IPS-NIHi11 (cell line): ENCODE results near the gene TAS1R3.

Source experiments
- DNase-seq: peaks from one replicate; pipeline ENCODE4 v3.0.0; 2012; ENCODE audit warnings: mixed read lengths, low spot score

TAS1R3 gene

DNA sequence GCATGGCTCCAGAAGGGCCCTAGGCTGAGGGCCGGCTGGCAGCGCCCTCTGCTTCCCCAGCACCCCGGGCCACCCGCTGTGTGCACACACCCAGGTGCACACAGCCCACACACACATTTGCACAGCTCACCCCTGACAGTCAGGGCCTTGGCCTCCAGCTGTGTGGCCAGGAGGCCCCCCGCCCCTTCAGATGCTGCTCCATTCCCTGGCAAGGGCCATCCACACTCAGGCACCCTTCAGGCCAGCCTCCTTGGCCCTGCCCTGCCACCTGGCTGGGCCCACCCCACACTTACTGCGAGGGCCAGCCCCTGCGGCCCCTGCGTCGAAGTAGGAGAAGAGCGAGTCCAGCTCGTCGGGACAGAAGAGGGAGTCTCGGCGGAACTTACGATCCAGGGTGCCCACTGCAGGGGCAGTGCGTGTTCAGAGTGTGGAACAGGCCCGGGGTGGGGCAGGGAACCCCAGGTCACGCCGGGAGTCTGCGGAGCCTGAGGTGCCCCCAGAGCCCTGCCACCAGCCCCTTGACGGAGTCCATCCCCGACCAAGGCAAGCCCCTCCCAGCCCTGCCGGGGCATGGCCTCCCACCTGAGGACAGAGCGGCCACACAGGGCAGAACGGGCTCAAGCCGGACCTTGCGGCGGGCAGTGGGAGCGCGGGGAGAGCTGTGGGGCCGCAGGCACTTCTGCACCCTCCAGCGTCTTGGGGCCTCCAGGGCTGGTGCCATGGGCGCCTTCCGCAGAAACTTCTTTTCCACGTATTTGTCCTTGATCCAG lies 35.7 kb upstream of the TAS1R3 start:
- DNase-seq, result no peak

DNA sequence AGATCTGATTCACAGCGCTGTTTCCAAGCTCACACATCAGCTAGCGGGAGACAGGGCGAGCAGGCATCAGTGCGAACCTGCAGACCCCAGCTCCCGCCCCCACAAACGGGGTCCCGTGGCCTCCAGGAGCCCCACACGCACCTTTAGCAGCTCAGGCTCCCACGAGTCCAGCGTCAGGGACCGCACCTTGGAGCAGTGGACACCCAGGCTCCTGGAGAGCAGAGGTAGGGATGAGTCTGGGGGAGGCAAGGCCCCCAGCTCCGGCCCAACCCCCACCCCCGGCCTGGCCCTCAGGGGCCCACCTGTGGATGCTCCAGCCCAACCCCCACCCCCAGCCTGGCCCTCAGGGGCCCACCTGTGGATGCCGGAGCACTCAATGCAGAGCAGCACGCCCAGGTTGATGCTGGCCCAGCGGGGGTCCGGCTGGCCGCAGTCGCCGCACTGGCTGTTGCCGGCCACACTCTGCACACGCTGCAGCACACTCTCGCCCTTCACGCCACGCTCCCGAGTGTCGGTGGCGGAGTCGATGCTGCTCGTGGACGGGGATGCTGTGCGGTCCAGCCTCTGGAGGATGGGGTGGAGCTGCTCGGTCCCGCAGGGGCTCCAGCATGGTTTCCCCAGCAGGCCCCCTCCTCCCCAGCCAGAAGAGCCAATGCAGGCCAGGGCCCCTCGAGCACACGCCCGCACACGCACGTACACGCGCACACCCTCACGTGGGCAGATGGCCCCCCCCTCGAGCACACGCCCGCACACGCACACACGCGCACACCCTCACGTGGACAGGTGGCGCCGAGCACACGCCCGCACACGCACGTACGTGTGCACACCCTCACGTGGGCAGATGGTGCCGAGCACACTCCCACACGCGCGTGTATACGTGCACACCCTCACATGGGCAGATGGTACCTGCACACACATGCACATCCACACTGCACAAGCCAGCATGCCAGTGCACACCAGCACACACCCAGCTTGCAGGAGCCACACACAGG lies 34.7 kb upstream of the TAS1R3 start:
- no peak for DNase-seq

DNA sequence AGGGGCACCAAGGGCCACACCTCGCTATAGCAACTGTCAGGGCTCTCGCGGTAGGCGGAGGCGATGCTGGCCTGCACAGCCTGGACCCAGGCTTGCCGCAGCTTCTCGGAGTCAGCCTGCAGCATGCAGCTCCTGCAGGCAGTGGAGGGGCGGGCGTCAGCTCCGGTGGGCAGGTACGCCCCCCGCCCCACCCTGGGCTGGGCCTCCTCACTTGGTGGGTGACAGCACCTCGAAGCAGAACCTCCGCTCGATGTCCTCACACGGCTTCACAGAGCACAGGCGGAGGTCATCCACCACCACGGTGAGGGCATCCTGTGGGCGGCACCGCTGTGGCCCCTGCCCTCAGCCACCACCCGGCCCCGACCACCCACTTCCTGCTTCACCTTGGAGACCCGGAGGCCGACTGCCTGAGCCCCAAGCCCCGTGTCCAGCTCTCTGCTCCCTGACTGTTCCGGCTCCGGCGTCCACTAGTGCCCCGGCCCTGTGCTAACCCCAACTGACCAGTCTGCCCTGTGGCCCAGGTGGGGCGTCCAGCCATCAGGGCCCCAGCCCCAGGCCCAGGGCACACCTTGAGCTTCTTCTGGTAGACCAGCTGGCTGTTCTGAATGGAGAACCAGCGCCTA lies 33.2 kb upstream of the TAS1R3 start:
- DNase-seq, result no peak

DNA sequence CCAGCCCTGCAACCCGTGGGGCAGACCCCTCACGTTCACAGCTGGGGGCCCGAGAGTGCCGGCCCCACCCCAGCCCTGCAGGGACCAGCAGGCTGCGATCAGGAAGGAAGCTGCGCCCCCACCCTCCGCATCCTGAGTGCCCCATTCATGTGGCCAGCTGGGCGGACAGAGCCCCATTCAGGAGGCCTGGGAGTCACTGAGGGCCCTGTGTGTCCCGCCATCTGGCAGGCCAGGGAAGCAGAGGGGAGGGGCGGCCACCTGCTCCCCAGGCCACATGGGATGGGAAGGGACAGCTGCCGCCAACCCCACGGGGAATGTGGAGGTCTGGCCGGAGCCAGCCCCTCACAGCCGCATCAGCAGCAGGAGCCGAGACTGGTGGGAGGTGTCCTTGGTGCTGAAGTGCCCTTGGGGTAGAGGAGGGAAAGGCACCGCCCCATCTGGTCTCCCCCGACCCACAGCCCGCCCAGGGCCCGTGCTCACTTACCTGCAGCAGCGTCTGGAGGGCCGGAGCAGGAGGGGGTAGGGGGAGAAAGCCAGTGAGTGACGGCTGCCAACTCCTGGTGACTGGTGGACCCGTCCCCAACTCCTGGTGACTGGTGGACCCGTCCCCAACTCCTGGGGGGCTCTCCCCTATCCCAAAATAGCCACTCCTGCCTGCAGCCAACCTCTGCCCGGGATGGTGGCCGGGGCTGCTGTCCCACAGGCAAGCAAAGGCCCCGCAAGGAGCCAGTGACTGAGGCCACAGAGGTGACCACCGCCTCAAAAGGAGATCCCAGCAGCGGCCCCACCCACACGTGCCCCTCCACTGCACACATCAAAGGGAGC lies 32.0 kb upstream of the TAS1R3 start:
- DNase-seq, result peak; percentile 85

DNA sequence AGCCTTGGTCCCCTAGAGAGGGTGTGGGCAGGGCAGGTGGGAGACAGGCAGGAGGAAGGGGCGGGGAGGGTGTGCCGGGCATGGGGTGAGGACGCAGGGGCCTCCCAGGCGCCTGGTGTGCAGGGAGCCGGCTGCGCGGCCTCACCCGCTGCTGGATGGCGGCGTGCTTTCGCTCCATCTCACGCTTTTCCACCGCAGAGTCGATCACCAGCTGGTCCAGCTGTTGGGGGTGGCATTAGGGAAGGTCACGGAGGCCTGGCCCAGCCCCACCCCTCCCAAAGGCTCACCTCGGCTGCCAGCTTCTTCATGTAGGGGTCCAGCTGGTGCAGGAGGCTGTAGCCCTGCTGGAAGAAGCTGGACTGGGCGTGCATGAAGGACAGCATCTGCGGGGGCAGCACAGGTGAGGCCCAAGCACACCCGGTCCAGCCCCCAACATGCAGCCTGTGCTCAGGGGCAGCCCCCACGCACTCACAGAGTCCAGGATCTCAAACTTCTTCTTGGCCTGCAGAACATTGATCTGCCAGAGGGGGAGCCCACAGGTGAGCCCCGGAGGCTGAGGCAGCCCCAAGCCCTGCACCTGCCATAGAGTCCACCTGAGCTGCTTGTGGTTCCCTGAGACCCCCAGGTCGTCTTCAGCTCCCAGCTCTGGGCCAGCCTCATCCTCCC lies 31.3 kb upstream of the TAS1R3 start:
- DNase-seq, result peak; percentile 44

DNA sequence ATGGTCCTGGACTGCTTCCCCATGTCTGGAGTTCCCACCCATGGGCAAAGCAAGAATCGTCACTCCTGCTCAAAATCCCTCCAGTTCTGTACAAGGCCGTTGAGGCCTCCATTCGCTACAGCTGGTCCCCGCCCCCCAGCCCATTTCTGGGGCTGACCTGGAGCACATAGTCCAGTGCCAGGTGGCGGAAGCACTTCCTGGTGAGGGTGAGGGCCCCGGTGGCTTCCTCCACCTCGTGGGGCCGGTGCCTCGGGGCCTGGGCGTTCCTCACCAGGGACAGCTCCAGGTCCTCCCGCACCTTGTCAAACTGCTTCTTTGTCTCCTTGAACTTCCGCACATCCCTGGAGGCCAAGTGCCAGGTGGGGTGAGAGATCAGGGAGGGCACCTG lies 30.7 kb upstream of the TAS1R3 start:
- no peak for DNase-seq

DNA sequence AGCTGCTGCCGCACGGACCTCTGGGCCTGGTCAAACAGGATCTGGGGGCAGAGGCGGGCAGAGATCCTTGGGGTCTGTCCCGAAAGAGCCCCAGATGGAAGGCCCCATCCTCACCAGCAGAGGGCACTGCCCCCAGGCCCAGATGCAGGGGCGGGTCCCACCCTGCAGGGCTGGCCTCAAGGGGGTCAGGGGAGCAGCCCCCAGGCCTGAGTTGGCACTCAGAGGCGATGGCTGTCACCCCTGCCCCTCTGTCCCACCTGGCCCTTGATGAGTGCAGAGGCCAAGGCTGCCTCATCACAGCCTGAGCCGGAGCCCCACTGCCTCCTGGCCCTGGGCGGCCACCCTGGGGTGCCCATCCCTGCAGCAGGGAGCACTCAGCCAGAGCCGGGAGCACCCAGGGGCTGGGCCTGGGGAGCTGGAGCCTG lies 29.1 kb upstream of the TAS1R3 start:
- DNase-seq, result peak; percentile 51

DNA sequence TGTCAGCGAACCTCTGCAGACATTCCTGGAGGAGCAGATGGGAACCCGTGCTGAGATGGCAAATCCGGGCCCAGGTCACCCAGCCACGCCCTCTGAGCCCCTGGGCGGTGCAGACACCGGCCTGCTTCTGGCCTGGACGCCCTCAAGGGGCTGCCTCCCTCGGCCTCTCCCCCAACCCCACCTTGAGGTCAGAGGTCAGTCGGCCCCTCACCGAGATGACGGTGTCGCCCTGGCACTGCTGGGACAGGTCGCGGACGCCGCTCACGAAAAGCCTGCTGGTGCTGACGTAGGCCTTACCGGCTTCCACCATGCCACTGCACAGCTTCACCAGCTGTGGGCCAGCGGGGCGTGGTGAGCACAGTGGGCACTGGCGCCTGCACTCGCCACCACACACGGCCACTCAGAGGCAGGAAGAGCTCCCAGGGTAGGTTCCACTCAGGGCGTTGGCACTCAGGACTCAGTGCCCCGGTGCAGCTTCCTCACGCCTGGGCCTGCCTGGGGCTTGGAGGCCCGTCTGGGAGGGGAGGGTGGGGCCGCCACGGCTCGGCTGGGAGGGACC lies 28.1 kb upstream of the TAS1R3 start:
- DNase-seq, result no peak

DNA sequence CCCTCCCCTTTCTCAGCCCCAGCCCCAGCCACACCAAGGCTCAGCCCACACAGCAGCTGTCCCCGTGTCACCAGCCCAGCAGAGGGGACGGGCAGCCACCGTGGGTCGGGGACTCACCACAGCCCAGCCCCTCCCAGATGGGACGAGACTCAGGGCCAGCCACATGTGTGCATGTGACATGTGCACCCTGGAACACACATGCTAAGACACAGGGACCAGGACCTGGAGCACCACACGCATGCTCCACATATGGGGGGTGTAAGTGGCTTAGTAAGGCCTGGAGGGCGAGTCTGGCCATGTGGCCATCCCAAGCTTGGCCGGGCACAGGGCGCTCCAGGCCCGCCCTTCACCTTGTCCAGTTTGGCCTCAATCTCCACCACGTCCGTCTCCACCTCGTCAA lies 27.3 kb upstream of the TAS1R3 start:
- DNase-seq, result no peak

DNA sequence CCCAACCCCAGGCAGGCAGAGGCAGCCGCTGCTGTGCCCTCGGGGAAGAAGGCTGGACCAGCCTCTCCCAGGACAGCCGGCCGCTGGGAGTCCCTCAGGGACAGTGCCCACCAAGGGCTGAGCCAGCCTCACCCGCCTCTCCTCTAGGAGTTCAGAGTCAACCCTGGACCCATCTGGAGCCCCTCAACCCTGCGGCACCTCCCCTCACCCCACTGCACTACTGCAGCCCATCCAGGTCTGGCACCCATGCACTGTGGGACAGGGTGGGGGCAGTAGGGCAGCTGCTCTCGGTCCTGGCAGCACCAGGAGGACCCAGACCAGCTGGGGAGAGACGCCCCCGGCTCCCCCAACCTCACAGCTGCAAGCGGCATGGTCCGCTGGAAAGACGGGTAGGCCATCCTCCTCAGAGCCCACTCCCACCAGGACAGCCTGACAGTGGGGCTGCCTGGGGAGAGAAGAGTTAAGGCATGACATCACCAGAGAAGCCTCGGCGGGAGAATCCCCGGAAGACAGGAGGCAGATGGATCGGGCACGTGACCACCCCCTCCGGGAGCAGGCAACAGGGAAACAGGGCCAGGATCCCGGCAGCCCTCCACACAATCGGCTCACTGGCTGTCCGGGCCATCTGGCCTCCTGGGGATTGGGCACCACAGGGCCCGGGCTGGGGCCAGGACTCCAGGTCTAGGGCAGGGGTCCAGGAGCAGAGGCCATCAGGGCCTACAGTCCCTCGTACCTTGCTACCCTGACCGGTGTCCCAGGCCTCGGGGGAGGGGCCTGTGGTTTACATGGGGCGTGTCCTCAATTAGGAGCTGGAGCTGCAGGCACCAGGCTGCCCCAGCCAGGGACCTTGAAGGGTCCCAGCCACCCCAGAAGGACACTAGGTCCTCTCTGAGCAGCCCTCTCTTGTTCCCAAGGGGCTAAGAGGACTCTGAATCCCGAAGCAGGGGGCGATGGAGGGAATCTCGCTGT lies 26.5 kb upstream of the TAS1R3 start:
- DNase-seq, result no peak

DNA sequence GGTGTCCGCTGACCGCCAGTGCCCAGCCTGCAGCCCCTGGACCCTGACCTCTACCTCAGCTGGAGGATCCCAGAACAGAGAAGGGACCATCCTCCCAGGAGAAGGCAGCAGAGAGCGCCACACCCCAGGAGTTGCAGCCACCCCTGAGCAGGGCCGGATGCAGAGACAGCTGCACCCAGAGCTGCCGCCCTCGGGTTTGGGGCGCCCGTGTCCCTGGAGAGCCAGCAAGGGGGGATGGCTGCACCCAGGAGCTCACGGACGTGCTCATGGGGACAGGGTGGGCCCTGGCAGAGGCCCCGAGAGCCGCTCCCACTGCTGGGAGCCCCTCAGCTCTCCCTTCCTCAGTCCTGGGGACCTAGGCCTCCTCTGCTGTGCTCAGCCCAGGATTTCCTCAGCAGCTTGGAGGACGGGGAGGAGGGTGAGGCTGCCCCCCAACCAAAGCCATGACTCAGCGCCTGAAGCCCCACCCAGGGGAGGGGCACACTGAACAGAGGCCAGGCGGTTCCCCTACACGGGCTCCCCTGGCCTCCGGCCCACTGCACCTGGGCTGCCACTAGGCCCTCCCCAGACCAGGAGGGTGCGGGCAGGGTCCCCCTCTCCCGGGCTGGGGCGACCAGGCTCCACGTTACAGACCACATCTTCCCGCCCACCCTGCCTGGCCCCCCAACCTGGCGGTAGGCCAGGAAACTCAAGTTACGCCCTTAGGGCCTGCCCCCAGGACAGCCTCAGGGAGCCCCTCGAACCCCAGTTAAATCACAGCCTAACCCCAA lies 25.6 kb upstream of the TAS1R3 start:
- DNase-seq, result no peak

DNA sequence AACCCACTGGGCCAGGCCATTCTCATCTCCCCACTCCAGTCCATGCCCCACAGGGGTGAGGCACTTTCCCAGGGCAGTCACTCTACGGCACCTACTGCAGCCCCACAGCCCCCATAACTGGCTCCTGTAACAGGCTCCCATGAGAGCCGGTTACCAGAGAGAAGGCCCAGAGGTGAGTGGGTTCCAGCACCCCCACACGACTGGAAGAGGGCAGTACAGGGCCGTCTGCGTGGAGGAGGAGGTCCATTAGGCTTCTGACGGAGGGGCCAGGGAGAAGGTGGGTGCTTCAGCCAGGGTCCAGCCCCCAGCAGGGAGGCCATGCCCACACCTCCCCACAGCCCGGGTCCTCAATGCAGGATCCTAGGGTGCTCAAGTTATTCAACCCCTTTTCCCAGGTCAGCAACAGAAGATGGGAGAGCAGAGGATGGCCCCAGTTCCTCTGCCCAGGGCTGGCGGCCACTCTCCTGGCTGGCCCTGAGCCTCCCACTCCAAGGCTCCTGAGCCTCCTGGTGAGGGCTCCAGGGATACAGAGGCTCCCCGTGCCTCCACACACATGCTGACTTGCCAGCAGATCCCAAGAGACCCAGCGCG lies 24.9 kb upstream of the TAS1R3 start:
- peak; percentile 29 for DNase-seq

DNA sequence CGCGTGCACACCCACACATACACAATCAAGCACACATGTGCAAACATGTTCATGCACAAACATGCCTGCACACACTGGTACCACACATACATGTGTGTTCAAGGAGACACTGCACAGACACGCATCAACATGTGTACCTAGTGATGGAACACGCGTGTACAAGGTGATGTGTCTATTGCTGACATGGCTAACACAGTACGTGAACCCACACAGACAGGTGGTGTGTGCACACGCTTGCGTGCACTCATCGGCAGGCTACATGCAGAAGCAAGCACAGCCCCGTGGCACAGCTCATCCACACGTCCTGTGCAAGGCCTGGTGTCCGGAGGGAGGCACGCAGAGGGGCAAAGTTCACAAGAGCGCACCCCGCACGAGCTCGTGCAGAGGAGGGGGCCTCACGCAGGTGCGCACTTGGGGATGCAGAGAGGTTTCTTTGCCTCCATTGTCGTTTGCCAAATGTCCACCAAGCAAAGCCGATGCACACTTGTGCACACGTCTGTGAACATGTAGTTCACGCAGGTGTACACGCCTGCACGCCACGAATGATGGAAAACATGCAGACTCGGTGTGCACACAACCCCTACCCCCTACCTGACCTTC lies 24.3 kb upstream of the TAS1R3 start:
- no peak for DNase-seq

DNA sequence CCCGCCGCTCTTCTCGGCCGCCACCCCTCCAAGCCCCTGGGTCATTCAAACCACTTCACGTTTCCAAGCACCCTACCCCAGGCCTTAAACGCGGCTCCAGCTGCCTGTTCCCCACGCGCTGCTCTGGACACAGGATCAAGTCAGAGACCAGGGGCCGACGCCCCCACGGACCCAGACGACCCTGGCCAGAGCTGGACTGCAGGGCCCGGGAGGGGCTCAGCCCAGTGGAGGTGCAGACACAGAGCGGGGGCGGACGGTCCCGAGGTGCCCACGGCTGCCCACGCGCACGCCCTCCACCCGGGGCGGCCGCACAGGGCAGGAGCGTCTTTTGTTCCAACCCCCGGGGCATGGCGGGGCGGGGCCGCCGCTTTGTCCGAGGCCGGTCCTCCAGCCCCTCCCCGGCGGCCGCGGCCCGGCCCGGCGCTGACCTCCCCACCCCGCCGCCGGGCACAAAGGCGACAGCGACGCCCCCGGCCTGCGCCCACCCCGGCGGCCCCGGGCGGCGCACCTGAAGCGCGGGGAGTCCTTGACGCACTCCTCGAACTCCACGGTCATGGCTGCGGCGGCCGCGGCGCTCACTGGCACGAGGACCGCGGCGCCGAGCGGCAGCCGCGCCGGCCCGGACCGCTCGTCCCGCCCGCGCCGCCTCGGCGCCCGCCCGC lies 23.7 kb upstream of the TAS1R3 start:
- DNase-seq, result no peak

DNA sequence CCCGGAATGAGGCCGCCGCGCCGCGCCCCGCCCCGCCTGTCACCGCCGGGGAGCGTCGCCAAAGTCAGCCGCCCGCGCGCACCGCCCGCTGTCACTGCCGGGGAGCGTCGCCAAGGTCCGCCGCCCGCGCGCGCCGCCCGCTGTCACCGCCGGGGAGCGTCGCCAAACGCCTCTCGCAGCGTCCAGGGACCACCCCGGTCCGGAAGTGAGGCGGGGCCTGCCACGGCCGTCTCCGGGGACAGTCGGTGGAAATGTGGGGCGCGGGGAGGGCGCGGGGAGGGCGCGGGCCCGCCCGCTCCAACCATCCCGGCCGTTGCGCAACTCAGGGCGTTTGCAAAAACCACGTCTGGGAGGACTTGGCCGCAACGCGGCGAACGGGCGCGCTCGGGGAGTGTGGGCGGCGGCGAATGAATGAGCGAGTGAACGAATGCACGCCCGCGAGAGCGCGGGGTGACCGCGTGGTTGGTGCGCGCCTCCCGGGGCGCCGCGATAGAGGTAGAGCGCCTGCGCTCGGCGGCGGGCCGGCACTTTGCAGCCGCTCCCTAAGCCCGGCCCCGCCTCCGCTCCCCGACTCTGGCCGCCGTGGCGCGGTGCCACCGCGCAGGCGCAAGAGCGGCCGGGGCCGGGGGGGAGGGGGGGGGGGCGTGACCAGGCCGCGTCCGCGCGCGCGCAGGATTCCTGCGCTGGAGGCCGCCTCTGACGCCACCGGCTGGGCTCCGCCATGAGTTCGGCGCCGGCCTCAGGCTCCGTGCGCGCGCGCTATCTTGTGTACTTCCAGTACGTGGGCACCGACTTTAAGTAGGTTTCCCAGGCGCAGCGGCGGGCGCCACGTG lies 22.9 kb upstream of the TAS1R3 start, which contains the start of the genes ACAP3 and PUSL1:
TSS of gene ACAP3 (minus strand) at position 8 of the 833 bp plus-strand sequence. CDS start 115 bp downstream, outside the sequence.
TSS of gene PUSL1 (plus strand) at position 675 of the 833 bp plus-strand sequence. CDS start at position 722, 47 bp downstream.
- peak; percentile 94 for DNase-seq

DNA sequence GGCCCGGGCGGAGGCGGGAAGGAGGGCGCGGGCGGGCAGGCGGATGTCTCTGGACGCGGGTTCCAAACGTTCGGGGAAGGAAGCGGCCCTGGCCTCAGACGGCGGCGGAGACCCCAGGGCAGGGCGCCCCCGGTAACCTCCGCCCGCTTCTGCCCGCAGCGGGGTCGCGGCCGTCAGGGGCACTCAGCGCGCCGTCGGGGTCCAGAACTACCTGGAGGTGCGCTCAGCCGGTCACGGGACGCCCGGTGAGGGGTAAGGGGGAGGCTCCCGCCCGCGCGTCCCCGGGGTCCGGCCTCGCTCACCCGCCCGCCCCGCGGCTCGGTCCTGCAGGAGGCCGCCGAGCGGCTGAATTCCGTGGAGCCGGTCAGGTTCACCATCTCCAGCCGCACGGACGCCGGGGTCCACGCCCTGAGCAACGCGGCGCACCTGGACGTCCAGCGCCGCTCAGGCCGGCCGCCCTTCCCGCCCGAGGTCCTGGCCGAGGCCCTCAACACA lies 22.3 kb upstream of the TAS1R3 start:
- DNase-seq, result no peak
